Parathyroid adenoma (tissue), 2 donors: Measurements from ENCODE around the gene LACTB.

Experiments
- H2AFZ ChIP-seq: fragments of 300-600 bp; sonication (generic); one replicate; pipeline ENCODE4 v1.7.0; 2017; ENCODE audit warnings: antibody characterized with exemption, mild to moderate bottlenecking
- H3K27ac ChIP-seq: fragments of 300-600 bp; sonication (generic); one replicate; pipeline ENCODE4 v1.7.0; 2017
- H3K27me3 ChIP-seq: fragments of 300-600 bp; sonication (generic); one replicate; pipeline ENCODE4 v1.7.0; 2017; ENCODE audit warnings: low read length; ENCODE audit not compliant: control insufficient read depth, insufficient read depth
- H3K36me3 ChIP-seq: fragments of 300-600 bp; sonication (generic); one replicate; pipeline ENCODE4 v1.7.0; 2017; ENCODE audit warnings: low read length; ENCODE audit not compliant: control insufficient read depth, insufficient read depth
- H3K4me1 ChIP-seq: fragments of 300-600 bp; sonication (generic); one replicate; pipeline ENCODE4 v1.7.0; 2017; ENCODE audit warnings: control low read depth
- H3K4me2 ChIP-seq: fragments of 300-600 bp; sonication (generic); one replicate; pipeline ENCODE4 v1.7.0; 2017; ENCODE audit warnings: low read length
- H3K4me3 ChIP-seq: fragments of 300-600 bp; sonication (generic); one replicate; pipeline ENCODE4 v1.7.0; 2017; ENCODE audit warnings: low read depth, low read length
- H3K79me2 ChIP-seq: fragments of 300-600 bp; sonication (generic); one replicate; pipeline ENCODE4 v1.7.0; 2017; ENCODE audit warnings: control low read depth
- H3K9ac ChIP-seq: fragments of 300-600 bp; sonication (generic); one replicate; pipeline ENCODE4 v1.7.0; 2017; ENCODE audit warnings: mild to moderate bottlenecking
- H3K9me3 ChIP-seq: fragments of 300-600 bp; sonication (generic); one replicate; pipeline ENCODE4 v1.7.0; 2017; ENCODE audit warnings: low read length; ENCODE audit not compliant: control insufficient read depth
- CTCF ChIP-seq: fragments of 300-600 bp; sonication (generic); IDR thresholded peaks from one replicate; pipeline ENCODE4 v1.7.0; 2017; ENCODE audit warnings: antibody characterized with exemption, mild to moderate bottlenecking
- donor health status: primary hyperparathyroidism.

Gene LACTB

DNA sequence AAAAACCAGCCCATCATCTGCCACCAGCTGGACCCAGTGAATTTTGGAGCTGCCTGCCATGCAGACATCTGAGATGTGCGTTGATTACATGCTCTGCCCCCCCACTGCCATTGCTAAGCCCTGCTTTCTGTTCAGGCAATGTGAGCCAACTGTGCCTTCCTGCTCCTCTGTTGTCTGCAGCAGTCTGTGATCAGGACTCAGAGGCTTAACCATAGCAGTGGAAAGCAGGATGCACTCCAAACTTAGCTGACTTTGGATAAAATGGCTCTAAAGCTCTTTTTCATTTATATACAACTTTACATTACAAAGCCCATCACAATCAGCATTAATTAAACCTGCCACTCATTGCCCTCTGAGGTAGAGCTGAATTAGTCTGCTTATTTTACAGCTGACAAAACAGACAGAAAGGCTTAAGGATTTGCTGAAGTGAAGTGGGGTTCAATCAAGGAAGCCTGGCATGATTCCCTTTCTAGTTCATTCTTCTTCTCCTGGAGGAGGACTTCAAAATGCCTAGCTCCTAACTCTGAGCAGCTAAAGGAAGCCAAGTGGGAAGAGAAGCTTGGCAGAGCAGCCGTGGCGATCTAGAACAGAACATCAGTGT, 51.3 kb downstream of the LACTB start:
- no peak for TF ChIP-seq CTCF
- H3K36me3 ChIP-seq, result no peaks in the 10 kb centered on the region
- no peak overlapping the region for H2AFZ ChIP-seq
- H3K9me3 ChIP-seq, result no peaks in the 10 kb centered on the region
- no peaks in the 10 kb centered on the region for H3K79me2 ChIP-seq
- no peak overlapping the region for H3K4me2 ChIP-seq
- H3K27ac ChIP-seq, result no peak overlapping the region
- no peak overlapping the region for H3K9ac ChIP-seq
- H3K27me3 ChIP-seq, result no peaks in the 10 kb centered on the region
- no peaks in the 10 kb centered on the region for H3K4me1 ChIP-seq
- no peak overlapping the region for H3K4me3 ChIP-seq

DNA sequence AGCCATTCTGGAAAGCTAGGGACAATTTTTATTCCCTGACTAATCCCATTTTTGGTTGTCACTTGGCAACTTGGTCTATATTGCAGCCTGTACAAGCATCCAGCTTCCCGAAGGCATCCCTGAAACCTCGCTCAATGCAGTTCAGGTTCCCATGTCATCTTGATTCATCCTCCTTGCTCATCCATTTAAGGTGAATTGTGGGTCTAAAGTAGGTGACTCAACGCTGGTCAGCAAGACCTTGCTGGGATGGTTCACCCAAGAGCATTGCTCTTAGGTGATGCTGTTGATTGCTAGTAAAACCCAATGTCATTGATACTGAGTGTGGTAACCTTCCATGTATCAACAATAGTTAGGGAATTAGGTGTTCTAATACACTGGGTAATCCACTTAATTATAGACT, 54.6 kb downstream of the LACTB start:
- Histone ChIP-seq H3K9ac (no peak overlapping the region), H3K27me3 (no peaks in the 10 kb centered on the region), H3K9me3 (no peaks in the 10 kb centered on the region), H3K4me2 (no peak overlapping the region), H3K79me2 (no peaks in the 10 kb centered on the region), H3K4me3 (no peak overlapping the region), H3K4me1 (no peaks in the 10 kb centered on the region), H3K27ac (no peak overlapping the region), H3K36me3 (no peaks in the 10 kb centered on the region), H2AFZ (no peak overlapping the region)
- no peak for TF ChIP-seq CTCF

DNA sequence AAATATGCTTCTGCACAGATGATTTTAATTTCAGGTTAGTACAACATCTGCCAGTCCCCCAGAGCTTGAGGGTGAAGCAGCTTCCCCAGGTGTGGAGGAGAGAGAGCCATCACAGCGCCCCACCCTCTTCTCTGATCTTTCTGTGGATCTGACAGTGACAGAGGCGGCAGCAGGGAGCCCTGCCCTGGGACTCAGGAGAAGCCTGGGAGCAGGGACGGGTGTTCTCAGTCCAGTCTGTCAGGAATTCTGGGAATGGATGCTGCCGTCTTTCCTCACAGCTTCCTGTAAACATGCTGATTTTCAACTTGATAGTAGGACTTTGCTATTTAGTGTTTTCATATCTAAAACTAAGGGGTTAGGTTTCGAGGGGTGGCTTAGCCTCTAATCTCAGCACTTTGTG, 56.4 kb downstream of the LACTB start:
- Histone ChIP-seq H3K27ac (no peak overlapping the region), H3K9ac (no peak overlapping the region), H3K4me2 (no peak overlapping the region), H3K4me3 (no peak overlapping the region), H3K9me3 (no peaks in the 10 kb centered on the region), H3K79me2 (no peaks in the 10 kb centered on the region), H3K27me3 (no peaks in the 10 kb centered on the region), H2AFZ (peak overlapping the region; percentile 17), H3K4me1 (no peaks in the 10 kb centered on the region), H3K36me3 (no peaks in the 10 kb centered on the region)
- no peak for TF ChIP-seq CTCF

DNA sequence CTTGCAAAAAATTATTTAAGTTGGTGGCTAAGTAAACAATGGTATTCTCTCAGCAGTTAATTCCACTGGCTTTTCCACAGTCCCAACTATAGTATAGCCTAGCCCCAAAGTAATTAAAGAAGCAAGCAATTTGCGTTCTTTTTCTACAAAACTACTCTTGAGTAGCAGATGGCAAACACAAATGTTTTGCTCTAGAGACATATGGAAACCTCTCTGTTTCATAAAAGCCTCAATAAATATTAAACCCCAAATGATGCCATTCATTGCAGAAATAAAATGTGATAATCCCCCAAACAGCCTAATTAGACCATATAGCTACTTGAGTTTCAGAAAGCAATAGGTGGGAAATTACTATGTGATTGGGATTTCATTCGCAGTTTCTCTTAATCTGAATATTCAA, 59.1 kb downstream of the LACTB start:
- Histone ChIP-seq H3K27me3 (no peaks in the 10 kb centered on the region), H3K4me1 (no peaks in the 10 kb centered on the region), H3K79me2 (no peaks in the 10 kb centered on the region), H3K9ac (no peak overlapping the region), H3K27ac (no peak overlapping the region), H2AFZ (no peak overlapping the region), H3K4me3 (no peak overlapping the region), H3K9me3 (no peaks in the 10 kb centered on the region), H3K36me3 (no peaks in the 10 kb centered on the region), H3K4me2 (no peak overlapping the region)
- no peak for TF ChIP-seq CTCF

GRCh38 chr15:63181648-63182047, 60.0 kb downstream of the LACTB start:
- Histone ChIP-seq H3K9me3 (no peaks in the 10 kb centered on the region), H3K79me2 (no peaks in the 10 kb centered on the region), H3K4me1 (no peaks in the 10 kb centered on the region), H3K36me3 (no peaks in the 10 kb centered on the region), H3K4me2 (no peak overlapping the region), H3K27me3 (no peaks in the 10 kb centered on the region), H3K4me3 (no peak overlapping the region), H3K27ac (no peak overlapping the region), H3K9ac (no peak overlapping the region), H2AFZ (no peak overlapping the region)
- no peak for TF ChIP-seq CTCF
